KMS-11 (cell line): ENCODE data around the gene ESPN.

Experiments used
- H2AFZ ChIP-seq: fragments of 200-600 bp; sonication (generic); 2 replicates; pipeline ENCODE4 v1.6.1; 2016; ENCODE audit warnings: antibody characterized with exemption, mixed run types, low read depth
- H3K27ac ChIP-seq: fragments of 200-600 bp; sonication (generic); 2 replicates; pipeline ENCODE4 v1.6.1; 2016; ENCODE audit warnings: mild to moderate bottlenecking, mixed run types
- H3K27me3 ChIP-seq: fragments of 200-600 bp; sonication (generic); 2 replicates; pipeline ENCODE4 v1.6.1; 2017; ENCODE audit warnings: mild to moderate bottlenecking, low read depth, mixed run types, moderate library complexity; ENCODE audit not compliant: insufficient read depth
- H3K36me3 ChIP-seq: fragments of 200-600 bp; sonication (generic); 2 replicates; pipeline ENCODE4 v1.6.1; 2017; ENCODE audit warnings: mild to moderate bottlenecking, mixed run types; ENCODE audit not compliant: insufficient read depth
- H3K4me1 ChIP-seq: fragments of 200-600 bp; sonication (generic); 2 replicates; pipeline ENCODE4 v1.6.1; 2016; ENCODE audit warnings: mild to moderate bottlenecking, low read depth, mixed run types; ENCODE audit not compliant: poor library complexity, severe bottlenecking
- H3K4me2 ChIP-seq: fragments of 200-600 bp; sonication (generic); 2 replicates; pipeline ENCODE4 v1.7.0; 2016; ENCODE audit warnings: mild to moderate bottlenecking, mixed run types
- H3K4me3 ChIP-seq: fragments of 200-600 bp; sonication (generic); IDR thresholded peaks from 2 replicates; pipeline ENCODE4 v1.6.1; 2017; ENCODE audit warnings: low read depth, low read length, mixed read lengths; ENCODE audit not compliant: insufficient read depth
- H3K79me2 ChIP-seq: fragments of 200-600 bp; sonication (generic); 2 replicates; pipeline ENCODE4 v1.6.1; 2016; ENCODE audit warnings: low read depth, mixed run types; ENCODE audit not compliant: insufficient read depth
- H3K9ac ChIP-seq: fragments of 200-600 bp; sonication (generic); 2 replicates; pipeline ENCODE4 v1.6.1; 2016; ENCODE audit warnings: mild to moderate bottlenecking, mixed run types
- H4K20me1 ChIP-seq: fragments of 200-600 bp; sonication (generic); 2 replicates; pipeline ENCODE4 v1.6.1; 2016; ENCODE audit warnings: mild to moderate bottlenecking, mixed run types; ENCODE audit not compliant: insufficient read depth
- TF ChIP-seq, protein P1 (sequence below): fragments of 200-600 bp; sonication (generic); conservative IDR thresholded peaks from 2 replicates; pipeline ENCODE4 v1.6.1; 2017; ENCODE audit warnings: low read depth, mild to moderate bottlenecking, antibody characterized with exemption, low read length, moderate library complexity, mixed read lengths

ESPN gene

DNA sequence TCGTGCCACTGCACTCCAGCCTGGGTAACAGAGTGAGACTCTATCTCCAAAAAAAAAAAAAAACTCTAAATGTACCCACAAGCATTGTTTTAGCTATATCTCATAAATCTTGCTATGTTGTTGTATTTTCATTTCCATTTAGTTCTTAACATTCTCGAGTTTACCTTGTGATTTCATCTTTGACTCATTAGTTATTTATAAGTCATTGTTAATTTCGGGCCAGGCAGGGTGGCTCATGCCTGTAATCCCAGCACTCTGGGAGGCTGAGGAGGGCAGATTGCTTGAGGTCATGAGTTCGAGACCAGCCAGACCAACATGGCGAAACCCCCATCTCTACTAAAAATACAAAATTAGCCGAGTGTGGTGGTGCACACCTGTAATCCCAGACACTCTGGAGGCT is 16.6 kb upstream of the ESPN start:
- Histone ChIP-seq H4K20me1 (no peaks in the 10 kb centered on the region), H3K4me2 (no peak overlapping the region), H3K9ac (no peak overlapping the region), H3K27ac (no peak overlapping the region), H3K36me3 (no peaks in the 10 kb centered on the region), H3K27me3 (peaks cover 31% of the 10 kb centered on the region; the same call in 1 of the 2 replicates), H3K4me3 (no peak overlapping the region), H3K79me2 (no peaks in the 10 kb centered on the region), H2AFZ (no peak overlapping the region), H3K4me1 (no peaks in the 10 kb centered on the region)
- TF ChIP-seq, protein P1, sequence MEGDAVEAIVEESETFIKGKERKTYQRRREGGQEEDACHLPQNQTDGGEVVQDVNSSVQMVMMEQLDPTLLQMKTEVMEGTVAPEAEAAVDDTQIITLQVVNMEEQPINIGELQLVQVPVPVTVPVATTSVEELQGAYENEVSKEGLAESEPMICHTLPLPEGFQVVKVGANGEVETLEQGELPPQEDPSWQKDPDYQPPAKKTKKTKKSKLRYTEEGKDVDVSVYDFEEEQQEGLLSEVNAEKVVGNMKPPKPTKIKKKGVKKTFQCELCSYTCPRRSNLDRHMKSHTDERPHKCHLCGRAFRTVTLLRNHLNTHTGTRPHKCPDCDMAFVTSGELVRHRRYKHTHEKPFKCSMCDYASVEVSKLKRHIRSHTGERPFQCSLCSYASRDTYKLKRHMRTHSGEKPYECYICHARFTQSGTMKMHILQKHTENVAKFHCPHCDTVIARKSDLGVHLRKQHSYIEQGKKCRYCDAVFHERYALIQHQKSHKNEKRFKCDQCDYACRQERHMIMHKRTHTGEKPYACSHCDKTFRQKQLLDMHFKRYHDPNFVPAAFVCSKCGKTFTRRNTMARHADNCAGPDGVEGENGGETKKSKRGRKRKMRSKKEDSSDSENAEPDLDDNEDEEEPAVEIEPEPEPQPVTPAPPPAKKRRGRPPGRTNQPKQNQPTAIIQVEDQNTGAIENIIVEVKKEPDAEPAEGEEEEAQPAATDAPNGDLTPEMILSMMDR: no peak

DNA sequence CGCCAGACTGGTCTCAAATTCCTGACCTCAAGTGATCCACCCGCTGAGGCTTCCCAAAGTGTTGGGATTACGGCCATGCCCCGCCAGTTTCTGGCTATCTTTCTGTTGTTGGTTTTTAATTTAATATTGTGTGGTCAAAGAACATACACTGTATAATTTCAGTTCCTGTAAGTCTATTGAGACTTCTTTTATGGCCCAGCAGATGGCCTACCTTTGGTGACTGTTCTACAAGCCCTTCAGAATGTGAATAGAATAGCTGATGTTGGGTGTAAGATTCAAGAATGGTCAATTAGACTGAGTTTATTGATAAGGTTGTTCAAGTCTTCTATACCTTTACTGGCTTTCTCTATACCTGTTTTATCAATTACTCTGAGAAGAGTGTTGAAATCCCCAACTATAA is 15.5 kb upstream of the ESPN start:
- H3K4me2 ChIP-seq: no peak overlapping the region
- H3K4me1 ChIP-seq: no peaks in the 10 kb centered on the region
- no peaks in the 10 kb centered on the region for H3K79me2 ChIP-seq
- no peak overlapping the region for H3K27ac ChIP-seq
- peaks cover 31% of the 10 kb centered on the region; the same call in 1 of the 2 replicates for H3K27me3 ChIP-seq
- no peak overlapping the region for H3K4me3 ChIP-seq
- no peak overlapping the region for H3K9ac ChIP-seq
- no peaks in the 10 kb centered on the region for H3K36me3 ChIP-seq
- no peak overlapping the region for H2AFZ ChIP-seq
- TF ChIP-seq, protein P1: no peak
- no peaks in the 10 kb centered on the region for H4K20me1 ChIP-seq

DNA sequence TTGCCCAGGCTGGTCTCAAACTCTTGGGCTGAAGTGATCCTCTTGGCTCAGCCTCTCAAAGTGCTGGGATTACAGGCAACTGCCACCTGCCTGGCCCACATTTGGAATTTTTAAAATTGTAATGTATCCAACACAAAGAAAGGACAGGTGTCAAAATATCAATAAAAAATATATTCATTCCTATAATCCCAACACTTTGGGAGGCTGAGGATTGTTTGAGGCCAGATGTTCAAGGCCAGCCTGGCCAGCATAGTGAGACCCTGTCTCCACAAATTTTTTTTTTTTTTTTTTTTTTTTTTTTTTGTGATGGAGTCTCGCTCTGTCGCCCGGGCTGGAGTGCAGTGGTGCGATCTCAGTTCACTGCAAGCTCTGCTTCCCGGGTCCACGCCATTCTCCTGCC is 14.8 kb upstream of the ESPN start:
- H3K27ac ChIP-seq: no peak overlapping the region
- no peak overlapping the region for H2AFZ ChIP-seq
- H4K20me1 ChIP-seq: no peaks in the 10 kb centered on the region
- H3K36me3 ChIP-seq: no peaks in the 10 kb centered on the region
- no peaks in the 10 kb centered on the region for H3K79me2 ChIP-seq
- H3K9ac ChIP-seq: no peak overlapping the region
- H3K4me1 ChIP-seq: peaks cover 4% of the 10 kb centered on the region
- peaks cover 31% of the 10 kb centered on the region; the same call in 1 of the 2 replicates for H3K27me3 ChIP-seq
- TF ChIP-seq, protein P1: no peak
- no peak overlapping the region for H3K4me3 ChIP-seq
- no peak overlapping the region for H3K4me2 ChIP-seq

DNA sequence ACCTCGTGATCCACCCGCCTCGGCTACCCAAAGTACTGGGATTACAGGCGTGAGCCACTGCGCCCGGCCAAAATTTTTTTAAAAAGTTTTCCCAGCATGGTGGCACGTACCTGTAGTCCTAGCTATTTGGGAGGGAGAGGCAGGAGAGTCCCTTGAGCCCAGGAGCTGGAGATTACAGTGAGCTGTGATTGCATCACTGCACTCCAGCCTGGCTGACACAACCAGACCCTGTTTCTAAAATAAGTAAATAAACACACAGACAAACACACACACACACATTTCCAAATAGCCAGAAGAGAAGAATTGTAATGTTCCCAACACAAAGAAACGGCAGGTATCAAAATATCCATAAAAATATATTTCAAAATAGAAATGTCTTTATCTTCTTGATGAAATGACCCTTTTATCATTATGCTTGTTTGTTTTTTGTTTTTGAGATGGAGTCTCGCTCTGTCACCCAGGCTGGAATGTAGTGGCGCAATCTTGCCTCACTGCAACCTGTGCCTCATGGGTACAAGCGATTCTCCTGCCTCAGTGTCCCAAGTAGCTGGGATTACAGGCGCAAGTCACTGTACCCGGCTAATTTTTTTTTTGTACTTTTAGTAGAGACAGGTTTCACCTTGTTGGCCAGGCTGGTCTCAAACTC is 14.2 kb upstream of the ESPN start:
- Histone ChIP-seq H4K20me1 (no peaks in the 10 kb centered on the region), H3K4me3 (no peak overlapping the region), H3K9ac (no peak overlapping the region), H3K27me3 (peaks cover 29% of the 10 kb centered on the region; the same call in 1 of the 2 replicates), H3K27ac (no peak overlapping the region), H3K4me2 (no peak overlapping the region), H3K4me1 (peaks cover 10% of the 10 kb centered on the region), H3K79me2 (no peaks in the 10 kb centered on the region), H3K36me3 (no peaks in the 10 kb centered on the region), H2AFZ (no peak overlapping the region)
- TF ChIP-seq, protein P1: no peak
